Globus pallidus (tissue), 1 donor: ENCODE measurements around the gene PPIL1.
A peak's percentile ranks its signal among the peaks of the same experiment; 100 is the strongest.

Source experiments
- DNase-seq: peaks from one replicate; pipeline ENCODE4 v3.0.0-alpha.2; 2015; ENCODE audit warnings: low spot score

PPIL1 gene

DNA sequence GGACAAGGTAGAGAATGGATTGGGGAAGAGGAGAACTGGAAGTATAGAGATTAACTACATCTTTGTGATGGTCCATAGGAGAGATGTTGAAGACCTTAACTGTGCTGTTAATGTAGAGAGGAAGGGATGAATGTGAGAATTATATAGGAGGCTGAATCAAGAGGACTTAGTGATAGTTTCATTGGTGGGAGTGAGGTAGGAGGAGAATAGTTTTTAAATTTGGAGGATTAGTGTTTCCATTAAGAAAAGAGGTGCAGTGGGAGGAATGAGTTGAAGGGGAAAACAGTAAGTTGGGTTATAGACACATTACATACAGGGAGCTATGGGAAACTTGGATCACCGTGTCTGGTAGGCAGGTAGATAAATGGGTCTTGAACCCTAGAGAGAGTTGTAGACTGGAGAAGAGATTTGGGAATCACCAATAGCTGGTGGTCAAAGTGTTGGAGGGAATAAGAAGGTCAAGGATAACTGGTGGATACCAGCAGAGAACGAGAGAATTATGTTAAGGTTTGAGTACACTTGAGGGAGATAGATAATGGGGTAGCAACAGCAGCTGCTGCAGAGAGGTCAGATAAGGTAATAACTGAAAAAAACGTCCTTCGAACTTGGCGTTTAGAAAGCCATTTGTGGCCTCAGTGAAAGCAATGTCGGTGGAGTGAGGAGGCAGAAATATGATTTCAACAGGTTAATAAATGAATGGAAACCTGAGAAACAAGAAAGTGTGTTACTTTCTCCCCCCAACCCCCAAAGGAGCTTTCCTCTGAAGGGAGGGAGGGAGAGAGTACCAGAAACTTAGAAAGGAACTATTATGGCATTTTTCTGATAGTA is 14.3 kb upstream of the PPIL1 start:
- no peak for DNase-seq

DNA sequence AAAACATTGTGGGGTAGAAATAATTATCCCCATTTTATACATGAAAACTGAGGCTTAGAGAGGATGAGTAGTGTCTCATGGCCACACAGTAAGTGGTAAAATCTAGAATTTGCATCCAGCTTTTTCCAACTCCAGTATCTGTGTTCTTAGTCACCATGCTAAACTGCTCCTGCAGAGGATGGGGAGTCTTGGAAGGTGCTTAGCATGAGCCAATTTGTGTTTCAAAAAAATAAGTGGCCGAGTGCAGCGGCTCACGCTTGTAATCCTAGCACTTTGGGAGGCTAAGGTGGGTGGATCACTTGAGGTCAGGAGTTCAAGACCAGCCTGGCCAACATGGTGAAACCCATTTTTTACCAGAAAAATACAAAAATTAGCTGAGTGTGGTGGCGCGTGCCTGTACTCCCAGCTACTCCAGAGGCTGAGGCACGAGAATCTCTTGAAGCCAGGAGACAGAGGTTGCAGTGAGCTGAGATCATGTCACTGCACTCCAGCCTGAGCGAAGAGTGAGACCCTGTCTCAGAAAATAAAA is 13.6 kb upstream of the PPIL1 start:
- no peak for DNase-seq

GRCh38 chr6:36886950-36887618 is 12.5 kb upstream of the PPIL1 start:
- DNase-seq, result no peak

DNA sequence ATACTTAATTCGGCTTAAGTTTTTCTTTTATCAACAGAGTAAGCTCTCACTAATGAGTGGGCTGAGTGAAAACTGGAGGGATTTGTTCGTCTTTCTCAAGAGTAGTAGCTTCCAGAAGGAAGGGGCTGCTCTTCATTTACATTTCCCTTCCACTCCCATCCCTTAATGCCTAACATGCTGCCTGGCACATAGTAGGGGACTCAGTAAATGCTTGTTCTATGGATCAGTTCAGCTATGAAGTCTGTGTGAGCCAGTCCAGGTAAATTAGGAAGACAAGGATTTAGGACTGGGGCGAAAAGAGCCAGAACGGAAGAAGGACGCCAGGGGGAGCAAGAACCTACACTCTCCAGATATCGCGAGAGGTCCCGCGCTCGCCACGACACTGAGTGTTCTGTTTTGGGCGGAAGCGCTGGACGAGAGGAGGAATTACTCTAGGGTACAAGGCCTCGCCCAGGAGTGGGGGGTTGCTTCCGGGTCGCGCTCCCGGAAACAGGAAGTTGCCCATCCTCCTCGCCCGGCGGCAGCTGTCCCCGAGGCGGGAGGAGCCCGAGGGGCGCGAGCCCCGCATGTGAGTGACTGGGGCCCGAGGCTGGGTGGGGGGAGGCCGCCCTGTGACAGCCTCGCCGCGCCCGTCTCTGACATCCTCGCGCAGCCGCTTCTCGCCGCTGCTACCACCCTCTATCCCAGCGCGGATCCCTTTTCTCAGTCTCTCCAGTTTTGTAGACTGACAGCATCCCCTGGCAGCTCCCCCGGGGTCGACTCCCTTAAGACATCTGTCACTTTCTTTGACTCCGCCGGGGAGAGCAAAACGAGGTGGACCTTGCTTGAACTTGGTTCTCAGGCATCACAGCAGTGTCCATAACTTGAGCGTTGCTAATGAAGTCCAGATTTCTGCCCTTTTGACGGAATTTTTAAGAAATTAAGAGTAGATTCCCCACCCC is 11.1 kb upstream of the PPIL1 start, which contains the start of gene C6orf89:
C6orf89 (plus strand) TSS at position 492 of the 941 bp plus-strand sequence. CDS start 13,493 bp downstream, outside the sequence.
- DNase-seq, result peak; percentile 98

- no peak for DNase-seq
Observed at GRCh38 chr6:36884610-36885009, 10.0 kb upstream of the PPIL1 start.

DNA sequence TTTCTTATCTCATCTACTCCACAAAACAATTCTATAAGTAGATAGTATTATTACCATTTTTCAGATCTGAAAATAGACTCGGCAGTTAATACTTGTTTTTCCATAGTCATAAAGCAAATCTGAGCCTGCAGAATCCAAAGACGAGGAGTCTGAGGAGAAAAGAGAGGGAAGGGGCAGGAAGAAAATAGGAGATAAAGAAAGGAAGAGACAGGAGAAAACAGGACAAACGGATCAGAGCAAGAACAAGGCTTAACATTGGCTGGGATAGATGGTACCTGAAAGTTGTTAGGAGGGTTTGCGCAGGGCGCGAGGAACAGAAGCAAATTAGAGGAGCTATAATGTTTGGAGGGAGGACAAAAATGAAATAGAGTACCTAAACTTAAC is 639 bp upstream of the PPIL1 start:
- DNase-seq, result no peak

GRCh38 chr6:36873612-36874442 is 776 bp downstream of the PPIL1 start:
- DNase-seq, result no peak

- DNase-seq, result no peak
Observed at GRCh38 chr6:36873115-36873514, 1.5 kb downstream of the PPIL1 start.

- DNase-seq, result no peak
Observed at GRCh38 chr6:36871686-36872085, 2.9 kb downstream of the PPIL1 start.

DNA sequence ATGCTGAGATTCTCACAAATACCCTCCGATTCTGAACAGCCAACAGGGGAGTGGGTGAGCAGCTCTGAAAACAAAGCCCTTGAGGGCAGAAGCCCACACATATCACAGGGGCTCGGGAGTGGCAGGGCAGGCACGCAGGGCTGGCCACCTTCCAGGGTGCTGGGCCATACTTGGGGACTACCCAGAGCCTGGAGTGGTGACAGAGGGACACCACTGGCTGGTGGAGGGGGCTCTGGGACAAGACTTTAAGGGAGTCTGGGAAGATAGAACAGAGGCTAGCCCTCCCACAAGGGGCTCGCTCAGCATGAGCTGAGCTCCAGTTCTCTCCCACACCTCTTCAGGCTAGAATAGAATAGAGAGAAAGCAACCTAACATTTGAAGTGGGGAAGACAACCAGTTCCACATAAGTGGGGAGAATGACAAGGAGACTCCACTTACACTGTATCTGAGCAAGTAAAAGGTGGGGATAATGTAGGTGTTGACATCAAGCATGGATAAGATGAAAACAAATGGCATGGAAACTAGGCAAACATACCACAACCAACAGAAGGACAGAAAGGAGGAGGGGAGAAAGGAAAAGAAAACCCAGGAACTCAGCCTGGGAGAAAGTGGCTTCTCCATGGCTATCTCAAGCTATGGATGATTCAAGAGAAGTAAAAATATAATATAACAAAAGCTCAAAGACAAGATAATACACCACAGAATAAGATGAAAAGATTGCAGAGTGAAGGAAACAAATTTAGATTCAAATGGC is 7.0 kb downstream of the PPIL1 start:
- no peak for DNase-seq

- DNase-seq, result no peak
Observed at GRCh38 chr6:36865835-36866234, 8.8 kb downstream of the PPIL1 start.

DNA sequence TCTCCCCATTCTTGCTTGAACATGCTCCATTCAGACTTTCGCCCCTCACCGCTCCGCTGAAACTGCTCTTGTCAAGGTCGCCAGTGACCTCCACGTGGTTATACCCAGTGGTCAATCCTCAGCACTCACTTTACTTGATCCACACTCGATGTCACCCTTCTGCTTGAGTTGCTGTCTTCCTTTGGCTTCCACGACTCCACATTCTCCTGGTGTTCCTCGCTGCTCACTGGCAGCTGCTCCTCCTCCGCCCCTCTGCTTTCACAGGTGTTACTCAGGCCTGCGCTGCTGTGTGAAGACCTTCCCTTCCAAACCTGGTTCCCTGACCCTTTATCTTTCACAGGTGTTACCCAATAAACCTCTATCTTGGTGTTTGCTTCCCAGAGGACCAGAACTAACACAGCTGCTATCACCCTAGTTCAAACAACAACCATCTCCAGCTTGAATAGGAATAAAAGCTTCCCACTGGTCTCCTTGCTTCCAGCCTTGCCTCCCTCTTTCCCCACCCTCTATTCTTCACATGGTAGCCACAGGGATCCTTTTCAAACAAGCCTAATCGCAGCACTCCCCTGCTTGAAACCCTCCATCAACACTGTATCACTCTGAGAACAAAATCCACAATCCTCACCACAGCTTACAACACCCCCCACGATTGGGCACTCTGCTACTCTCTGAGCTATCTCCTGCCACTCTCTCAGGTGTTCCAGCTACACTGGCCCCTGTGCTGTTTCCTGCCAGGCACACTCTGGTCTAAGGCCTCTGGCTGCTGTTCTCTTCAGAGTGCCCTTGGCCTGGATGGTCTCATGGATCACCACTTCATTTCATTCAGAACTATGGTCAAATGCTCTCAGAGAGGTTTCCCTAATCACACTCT is 10.7 kb downstream of the PPIL1 start:
- DNase-seq, result no peak

DNA sequence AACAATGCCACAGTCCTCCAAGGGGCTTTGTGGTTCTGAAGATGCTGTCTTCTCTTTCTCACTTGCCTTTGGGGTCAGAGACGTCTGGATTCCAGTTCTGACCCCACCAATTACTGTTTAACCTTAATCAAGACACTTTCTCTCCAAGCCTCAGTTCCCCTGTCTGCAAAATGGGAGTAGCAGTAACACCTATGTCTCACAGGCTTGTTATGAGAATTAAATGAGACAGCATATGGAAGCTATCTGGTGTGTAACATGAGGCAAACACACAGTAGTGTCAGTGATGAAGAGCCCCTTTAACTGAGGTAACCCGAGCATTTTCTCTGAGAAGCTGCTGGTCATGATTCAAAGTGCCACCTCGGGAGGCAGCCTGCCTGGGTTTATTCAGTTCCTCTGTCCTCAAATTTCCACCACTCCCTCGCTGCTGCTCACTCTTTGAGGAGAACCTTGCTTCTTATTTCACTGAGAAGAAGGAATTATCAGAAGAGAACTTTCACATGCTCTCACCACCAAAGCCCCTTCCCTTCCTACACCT is 11.7 kb downstream of the PPIL1 start:
- DNase-seq, result no peak

DNA sequence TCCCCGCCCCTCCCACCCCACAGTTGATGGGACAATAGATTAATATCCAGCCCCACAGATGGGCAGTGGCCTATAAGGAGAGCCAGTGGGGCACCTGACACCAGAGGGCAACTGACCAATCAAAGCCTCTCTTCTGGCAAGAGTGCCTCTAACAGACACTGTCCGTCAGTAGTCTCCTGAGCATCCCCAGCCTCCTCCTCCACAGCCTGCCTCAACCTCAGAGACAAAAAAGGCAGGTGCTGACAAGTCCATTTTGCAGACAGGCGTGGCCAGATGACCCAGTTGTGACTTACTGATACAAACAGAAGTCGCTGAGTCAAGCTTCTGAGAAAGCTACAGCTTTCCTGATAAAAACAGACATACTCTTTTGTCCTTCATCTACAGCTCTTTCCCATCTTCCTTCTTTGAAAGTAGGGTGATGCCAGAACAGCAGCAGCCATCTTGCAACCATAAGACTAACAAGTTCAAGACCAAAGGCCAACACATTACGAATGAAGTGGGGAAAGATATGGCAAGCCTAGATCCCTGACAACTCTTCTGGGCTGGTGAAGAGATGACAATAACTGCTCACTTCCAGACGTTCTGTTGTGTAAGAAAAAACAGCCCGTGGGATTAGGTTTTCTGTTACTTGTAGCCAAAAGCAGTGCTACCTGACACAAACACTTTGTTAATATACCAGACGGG is 12.3 kb downstream of the PPIL1 start:
- no peak for DNase-seq

- no peak for DNase-seq
Observed at GRCh38 chr6:36860126-36860525, 14.5 kb downstream of the PPIL1 start.

DNA sequence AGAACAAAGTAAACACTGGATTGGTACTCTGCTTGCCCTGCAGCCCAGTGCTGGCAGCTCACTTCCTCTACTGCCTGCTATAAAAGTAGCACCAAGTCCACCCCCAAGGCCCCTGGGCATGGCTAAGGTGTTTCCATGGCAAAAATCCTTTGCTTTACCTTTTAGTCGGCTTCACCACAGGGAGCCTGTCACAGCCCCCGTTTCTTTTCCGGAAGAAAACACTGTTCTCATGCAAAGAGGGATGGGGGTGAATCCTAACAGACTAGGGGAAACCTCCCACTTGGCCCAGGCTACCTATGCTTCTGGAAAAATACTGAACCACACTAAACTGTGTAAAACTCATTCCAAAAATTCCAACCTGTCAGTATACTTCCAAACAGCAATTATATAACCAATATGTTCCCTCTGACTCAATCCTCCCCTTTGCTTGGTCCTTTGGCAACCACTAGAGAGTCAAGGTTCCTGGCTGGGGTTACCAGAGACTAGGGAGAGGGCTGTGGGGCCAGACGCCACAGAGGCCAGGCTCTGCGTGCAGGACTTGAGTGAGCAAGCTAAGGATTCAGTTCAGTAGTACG is 16.1 kb downstream of the PPIL1 start:
- no peak for DNase-seq

DNA sequence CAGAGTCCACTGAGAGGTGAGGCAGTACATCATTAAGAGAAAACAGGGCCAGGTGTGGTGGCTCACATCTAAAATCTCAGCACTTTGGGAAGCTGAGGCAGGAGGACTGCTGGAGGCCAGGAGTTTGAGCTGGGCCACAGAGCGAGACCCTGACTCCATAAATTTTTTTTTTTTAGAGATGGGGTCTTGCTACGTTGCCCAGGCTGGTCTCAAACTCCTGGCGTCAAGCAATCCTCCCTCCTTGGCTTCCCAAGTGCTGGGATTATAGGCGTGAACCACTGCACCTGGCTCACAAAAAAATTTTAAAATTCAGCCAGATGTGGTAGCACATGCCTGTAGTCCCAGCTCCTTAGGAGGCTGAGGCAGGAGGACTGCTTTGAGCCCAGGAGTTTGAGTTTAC is 17.3 kb downstream of the PPIL1 start:
- DNase-seq, result no peak

GRCh38 chr6:36856277-36856676 is 18.3 kb downstream of the PPIL1 start:
- DNase-seq, result no peak
